ENCODE measurements around the gene PHYKPL.

GRCh38 chr5:178196281-178196812, 36.3 kb downstream of the PHYKPL start:
- TF ChIP-seq, protein P1, sequence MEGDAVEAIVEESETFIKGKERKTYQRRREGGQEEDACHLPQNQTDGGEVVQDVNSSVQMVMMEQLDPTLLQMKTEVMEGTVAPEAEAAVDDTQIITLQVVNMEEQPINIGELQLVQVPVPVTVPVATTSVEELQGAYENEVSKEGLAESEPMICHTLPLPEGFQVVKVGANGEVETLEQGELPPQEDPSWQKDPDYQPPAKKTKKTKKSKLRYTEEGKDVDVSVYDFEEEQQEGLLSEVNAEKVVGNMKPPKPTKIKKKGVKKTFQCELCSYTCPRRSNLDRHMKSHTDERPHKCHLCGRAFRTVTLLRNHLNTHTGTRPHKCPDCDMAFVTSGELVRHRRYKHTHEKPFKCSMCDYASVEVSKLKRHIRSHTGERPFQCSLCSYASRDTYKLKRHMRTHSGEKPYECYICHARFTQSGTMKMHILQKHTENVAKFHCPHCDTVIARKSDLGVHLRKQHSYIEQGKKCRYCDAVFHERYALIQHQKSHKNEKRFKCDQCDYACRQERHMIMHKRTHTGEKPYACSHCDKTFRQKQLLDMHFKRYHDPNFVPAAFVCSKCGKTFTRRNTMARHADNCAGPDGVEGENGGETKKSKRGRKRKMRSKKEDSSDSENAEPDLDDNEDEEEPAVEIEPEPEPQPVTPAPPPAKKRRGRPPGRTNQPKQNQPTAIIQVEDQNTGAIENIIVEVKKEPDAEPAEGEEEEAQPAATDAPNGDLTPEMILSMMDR (IDR thresholded peaks at IDR 0.05): no peak
- no peak for TF ChIP-seq EP300 (IDR thresholded peaks at IDR 0.05)
